Activated T-cell treated with anti-CD3 and anti-CD28 coated beads, Interleukin-2, amount 50 U/mL, for 24 hours (primary cell): Measurements from ENCODE around the gene RGS2.

Source experiments
- DNase-seq: peaks from one replicate; pipeline ENCODE4 v3.0.0-alpha.2; 2020
- H3K27ac Mint-ChIP-seq: 2 replicates; pipeline ENCODE4 v1.8.0; 2020; ENCODE audit warnings: mild to moderate bottlenecking, mixed read lengths
- H3K27me3 Mint-ChIP-seq: 2 replicates; pipeline ENCODE4 v1.8.0; 2020; ENCODE audit warnings: mixed read lengths
- H3K36me3 Mint-ChIP-seq: 2 replicates; pipeline ENCODE4 v1.8.0; 2020; ENCODE audit warnings: low read depth, mixed read lengths
- H3K4me1 Mint-ChIP-seq: 2 replicates; pipeline ENCODE4 v1.8.0; 2020; ENCODE audit warnings: low read depth, mixed read lengths
- H3K4me3 Mint-ChIP-seq: 2 replicates; pipeline ENCODE4 v1.8.0; 2020; ENCODE audit warnings: mild to moderate bottlenecking, moderate library complexity, mixed read lengths
- H3K9me3 Mint-ChIP-seq: 2 replicates; pipeline ENCODE4 v1.8.0; 2020; ENCODE audit warnings: mixed read lengths

The RGS2 gene

DNA sequence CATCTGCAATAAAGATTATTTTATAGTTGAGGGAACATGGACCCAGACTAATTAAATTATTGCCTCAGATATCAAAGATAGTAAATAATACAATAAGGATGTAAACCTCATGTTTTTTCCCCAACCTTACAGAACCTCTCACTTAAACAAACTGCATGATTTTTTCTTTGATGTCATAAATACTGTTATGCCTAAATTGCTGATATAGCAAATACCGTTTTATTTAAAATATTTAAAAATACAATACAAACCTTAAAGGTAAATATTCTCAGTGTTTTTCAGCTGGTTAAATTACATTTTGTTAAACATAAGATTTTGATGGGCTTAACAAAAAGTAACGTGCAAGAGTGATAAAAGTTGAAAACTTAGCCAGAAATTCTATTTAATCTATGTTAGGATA, 24.4 kb upstream of the RGS2 start:
- peaks cover 30% of the 10 kb centered on the region for H3K27me3 Mint-ChIP-seq
- no peak overlapping the region for H3K27ac Mint-ChIP-seq
- H3K4me3 Mint-ChIP-seq: no peak overlapping the region
- DNase-seq: no peak
- H3K36me3 Mint-ChIP-seq: no peaks in the 10 kb centered on the region
- H3K9me3 Mint-ChIP-seq: peaks cover under 1% of the 10 kb centered on the region
- H3K4me1 Mint-ChIP-seq: no peaks in the 10 kb centered on the region

DNA sequence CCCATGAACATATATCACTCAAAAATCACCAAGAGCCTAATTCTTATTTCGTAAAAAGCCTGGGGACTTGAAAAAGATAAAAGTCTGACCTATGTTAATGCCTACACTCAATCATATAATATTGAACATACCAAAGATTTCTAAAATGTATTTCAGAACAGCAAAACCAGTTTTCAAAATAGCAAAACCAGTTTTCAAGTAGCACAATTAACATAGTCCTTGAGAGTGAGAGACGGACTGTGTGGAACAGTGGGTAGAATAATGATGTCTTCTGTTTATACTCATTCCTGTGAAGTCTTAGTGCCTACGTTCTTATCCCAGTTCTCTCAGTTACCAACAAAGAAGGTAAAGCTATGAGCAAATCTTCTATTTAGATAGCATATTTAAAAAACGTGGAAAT, 22.3 kb upstream of the RGS2 start:
- H3K4me1 Mint-ChIP-seq: no peaks in the 10 kb centered on the region
- DNase-seq: no peak
- no peaks in the 10 kb centered on the region for H3K9me3 Mint-ChIP-seq
- no peak overlapping the region for H3K4me3 Mint-ChIP-seq
- H3K27ac Mint-ChIP-seq: no peak overlapping the region
- H3K36me3 Mint-ChIP-seq: no peaks in the 10 kb centered on the region
- H3K27me3 Mint-ChIP-seq: peaks cover 30% of the 10 kb centered on the region

DNA sequence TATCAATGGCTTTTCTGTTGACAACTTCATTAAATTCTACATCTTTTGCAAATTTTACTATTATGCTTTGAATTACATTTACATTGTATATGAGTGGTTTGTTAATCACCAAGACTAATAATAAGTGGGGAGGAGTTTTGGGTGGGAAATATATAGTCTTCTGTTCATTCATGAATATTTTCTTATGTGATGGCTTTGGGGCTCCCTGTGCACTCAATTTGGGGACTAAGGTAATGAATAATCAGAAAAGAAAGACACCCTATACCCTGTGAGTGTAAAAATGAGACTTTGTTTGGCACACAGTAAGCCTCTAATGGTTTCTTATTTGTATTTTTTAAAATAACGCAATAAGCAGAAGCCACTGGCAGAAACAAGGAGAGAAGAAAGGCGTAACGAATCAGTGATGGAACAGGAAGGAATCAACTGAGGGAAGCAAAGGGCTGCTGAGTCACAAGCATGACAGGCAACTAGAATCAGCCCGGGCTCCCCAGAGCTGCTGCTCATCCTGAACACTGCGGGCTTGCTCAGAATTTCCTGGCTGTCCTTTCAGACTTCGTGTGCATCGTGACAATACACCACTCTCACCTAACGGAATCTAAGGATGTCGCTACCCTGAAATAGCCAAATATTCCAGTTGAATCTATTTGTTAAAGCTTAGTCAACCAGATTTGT, 20.8 kb upstream of the RGS2 start:
- no peaks in the 10 kb centered on the region for H3K36me3 Mint-ChIP-seq
- no peaks in the 10 kb centered on the region for H3K9me3 Mint-ChIP-seq
- no peak for DNase-seq
- no peaks in the 10 kb centered on the region for H3K4me1 Mint-ChIP-seq
- H3K27ac Mint-ChIP-seq: no peak overlapping the region
- H3K27me3 Mint-ChIP-seq: peaks cover 19% of the 10 kb centered on the region
- H3K4me3 Mint-ChIP-seq: no peak overlapping the region

DNA sequence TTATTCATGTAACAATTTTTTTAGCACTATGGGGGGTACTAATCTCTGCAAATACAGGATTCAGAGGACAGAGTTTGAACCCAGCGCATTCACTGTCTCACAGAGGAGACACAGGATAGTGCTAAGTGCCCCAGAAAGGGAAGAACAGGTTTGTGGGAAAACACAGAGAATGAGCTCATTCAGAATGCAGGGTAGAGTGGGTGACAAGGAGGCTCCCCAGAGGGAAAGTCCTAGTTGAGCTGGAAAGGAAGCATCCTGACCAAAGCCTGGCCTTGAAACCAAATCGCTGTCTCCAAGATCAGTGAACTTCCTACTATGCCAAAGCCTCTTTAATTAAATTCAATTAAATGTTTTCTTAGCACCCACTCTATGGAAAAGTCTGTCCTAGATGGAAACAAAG, 19.0 kb upstream of the RGS2 start:
- no peak overlapping the region for H3K27ac Mint-ChIP-seq
- H3K9me3 Mint-ChIP-seq: no peaks in the 10 kb centered on the region
- no peak for DNase-seq
- H3K36me3 Mint-ChIP-seq: no peaks in the 10 kb centered on the region
- H3K27me3 Mint-ChIP-seq: peaks cover 8% of the 10 kb centered on the region
- H3K4me1 Mint-ChIP-seq: no peaks in the 10 kb centered on the region
- H3K4me3 Mint-ChIP-seq: no peak overlapping the region

DNA sequence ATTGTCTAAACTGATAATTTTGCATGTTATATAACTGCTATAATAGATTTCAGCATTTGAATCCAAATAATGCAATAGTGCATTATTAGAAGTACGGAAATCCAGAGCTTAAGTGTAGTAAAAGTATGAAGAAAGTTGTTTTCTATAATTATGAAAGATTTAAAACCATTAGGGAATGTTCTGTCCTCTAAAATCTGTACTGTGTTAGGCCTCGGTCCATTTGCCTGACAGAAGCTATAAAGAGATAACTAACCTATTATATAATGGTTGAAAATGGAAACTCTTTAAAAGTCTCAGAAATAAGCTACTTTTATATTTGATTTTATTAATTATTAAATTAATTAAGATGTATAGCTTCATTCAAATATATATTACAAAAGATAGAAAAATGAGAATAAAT, 16.2 kb upstream of the RGS2 start:
- no peaks in the 10 kb centered on the region for H3K4me1 Mint-ChIP-seq
- no peaks in the 10 kb centered on the region for H3K36me3 Mint-ChIP-seq
- no peak for DNase-seq
- peaks cover 6% of the 10 kb centered on the region for H3K27me3 Mint-ChIP-seq
- no peaks in the 10 kb centered on the region for H3K9me3 Mint-ChIP-seq
- no peak overlapping the region for H3K4me3 Mint-ChIP-seq
- no peak overlapping the region for H3K27ac Mint-ChIP-seq

DNA sequence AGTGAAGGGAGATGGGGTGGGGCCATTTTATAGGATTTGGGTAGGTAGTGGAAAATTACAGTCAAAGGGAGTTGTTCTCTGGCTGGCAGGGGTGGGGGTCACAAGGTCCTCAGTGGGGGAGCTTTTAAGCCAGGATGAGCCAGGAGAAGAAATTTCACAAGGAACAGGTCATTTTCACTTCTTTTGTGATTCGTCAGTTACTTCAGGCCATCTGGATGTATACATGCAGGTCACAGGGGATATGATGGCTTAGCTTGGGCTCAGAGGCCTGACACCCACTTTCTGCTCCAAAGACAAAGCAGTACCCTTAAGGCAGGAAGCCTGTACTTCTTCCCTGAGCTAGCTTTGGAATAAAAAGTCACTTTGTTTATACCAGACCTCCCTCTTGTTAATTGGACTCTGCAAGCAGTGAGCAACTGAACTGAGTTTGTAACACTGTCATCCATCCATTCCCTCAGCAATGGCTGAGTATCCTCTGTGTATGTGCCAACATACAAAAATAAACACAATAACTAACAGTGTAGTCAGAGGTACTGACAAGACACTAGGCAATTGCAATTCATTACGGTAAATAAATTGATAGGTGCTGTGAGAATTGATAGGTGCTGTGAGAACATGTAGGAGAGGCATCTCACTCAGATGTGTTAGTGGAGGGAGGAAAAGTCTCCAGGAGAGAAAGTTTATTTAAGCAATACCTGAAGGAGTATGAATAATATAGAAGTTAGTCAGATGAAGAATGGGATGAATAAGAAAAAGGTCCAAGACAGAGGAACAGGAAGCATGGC, 14.7 kb upstream of the RGS2 start:
- Mint-ChIP-seq H3K27ac (no peak overlapping the region), H3K4me1 (no peaks in the 10 kb centered on the region), H3K36me3 (no peaks in the 10 kb centered on the region)

DNA sequence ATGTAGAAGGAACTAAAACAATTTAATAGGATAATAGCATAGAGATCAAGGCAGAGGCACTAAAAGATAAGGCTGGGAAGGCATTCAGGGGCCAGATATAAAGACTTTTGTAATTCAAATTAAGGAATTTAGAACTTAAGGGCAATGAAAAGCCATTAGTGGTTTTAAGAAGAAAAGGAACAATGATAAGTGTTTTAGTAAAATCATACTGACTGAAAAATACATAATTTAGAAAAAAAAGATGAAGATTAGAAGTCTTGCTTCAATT, 14.1 kb upstream of the RGS2 start:
- H3K4me3 Mint-ChIP-seq: no peak overlapping the region
- H3K27me3 Mint-ChIP-seq: peaks cover 6% of the 10 kb centered on the region
- DNase-seq: no peak
- no peak overlapping the region for H3K27ac Mint-ChIP-seq
- no peaks in the 10 kb centered on the region for H3K4me1 Mint-ChIP-seq
- no peaks in the 10 kb centered on the region for H3K9me3 Mint-ChIP-seq
- no peaks in the 10 kb centered on the region for H3K36me3 Mint-ChIP-seq

More for the DNA sequence above, 14.7 kb upstream of the RGS2 start:
- DNase-seq: no peak
- Mint-ChIP-seq H3K9me3 (no peaks in the 10 kb centered on the region), H3K4me3 (no peak overlapping the region), H3K27me3 (peaks cover 6% of the 10 kb centered on the region)

DNA sequence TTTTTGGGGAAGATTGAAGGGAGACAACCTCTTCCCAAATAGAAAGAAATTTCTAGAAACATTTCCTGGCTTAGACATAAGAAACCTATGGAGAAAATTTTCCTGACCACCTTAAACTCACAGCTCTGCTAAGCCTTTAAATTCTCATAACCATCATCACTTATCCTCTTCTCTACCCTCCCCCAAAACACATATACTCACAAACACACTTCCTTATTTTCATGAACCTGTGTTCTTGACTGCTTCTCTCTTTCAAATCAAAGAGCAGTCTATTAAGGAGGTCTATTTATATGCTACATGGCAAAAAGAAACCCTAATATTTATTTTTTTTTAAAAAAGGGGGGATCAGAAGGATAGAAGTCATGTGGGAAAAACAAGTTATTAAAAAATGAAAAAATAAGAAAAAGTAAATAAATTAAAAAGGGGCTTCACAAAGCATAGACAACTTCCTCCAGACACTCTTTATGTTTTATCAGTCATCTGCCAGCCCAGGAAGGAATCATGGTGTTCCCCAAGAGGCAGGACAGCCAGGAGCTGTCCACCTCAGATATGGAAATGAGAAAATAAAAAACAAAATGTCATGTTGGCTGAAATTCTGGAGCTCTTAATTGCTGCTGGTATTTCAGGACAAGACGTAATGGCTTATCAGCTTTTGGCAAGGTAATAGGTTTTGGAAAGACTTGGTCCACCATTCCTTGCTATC, 12.8 kb upstream of the RGS2 start:
- Mint-ChIP-seq H3K9me3 (no peaks in the 10 kb centered on the region), H3K27me3 (peaks cover 3% of the 10 kb centered on the region), H3K36me3 (no peaks in the 10 kb centered on the region), H3K4me3 (no peak overlapping the region), H3K27ac (no peak overlapping the region), H3K4me1 (no peaks in the 10 kb centered on the region)
- no peak for DNase-seq

DNA sequence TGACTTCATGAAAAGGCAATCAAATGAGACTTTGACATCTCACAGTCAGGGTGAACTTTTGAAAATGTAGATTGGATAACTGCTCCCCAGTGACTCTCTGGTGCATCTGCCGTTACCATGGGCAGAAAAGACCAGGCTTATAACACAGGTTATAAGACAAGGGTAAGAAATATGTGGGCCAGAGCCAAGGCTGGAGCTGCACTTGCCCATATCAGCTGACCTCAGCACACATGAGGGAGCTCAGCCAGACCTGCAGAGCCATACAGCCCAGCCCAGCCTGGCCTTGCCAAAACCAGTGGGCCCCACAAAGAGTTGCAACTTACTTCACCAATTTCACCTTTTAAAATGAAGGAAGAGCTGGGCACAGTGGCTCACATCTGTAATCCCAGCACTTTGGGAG, 11.7 kb upstream of the RGS2 start:
- H3K4me1 Mint-ChIP-seq: no peaks in the 10 kb centered on the region
- H3K27me3 Mint-ChIP-seq: no peaks in the 10 kb centered on the region
- H3K27ac Mint-ChIP-seq: no peak overlapping the region
- no peaks in the 10 kb centered on the region for H3K9me3 Mint-ChIP-seq
- no peaks in the 10 kb centered on the region for H3K36me3 Mint-ChIP-seq
- H3K4me3 Mint-ChIP-seq: no peak overlapping the region
- no peak for DNase-seq

DNA sequence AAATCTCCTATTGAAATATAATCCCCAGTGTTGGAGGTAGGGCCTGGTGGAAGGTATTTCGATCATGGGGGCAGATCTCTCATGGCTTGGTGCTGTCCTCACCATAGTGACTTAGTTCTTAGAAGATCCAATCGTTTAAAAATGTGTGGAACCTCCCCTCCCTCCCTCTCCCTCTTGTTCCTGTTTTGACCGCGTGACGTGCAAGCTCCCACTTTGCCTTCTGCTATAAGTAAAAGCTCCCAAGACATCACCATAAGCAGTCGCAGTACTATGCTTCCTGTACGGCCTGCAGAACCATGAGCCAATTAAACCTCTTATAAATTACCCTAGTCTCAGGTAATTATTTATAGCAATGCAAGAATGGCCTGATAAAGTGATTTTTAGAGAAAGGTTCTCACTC, 10.9 kb upstream of the RGS2 start:
- Mint-ChIP-seq H3K9me3 (no peaks in the 10 kb centered on the region), H3K36me3 (no peaks in the 10 kb centered on the region), H3K27ac (no peak overlapping the region), H3K27me3 (no peaks in the 10 kb centered on the region), H3K4me3 (no peak overlapping the region), H3K4me1 (peaks cover 2% of the 10 kb centered on the region)
- DNase-seq: no peak

DNA sequence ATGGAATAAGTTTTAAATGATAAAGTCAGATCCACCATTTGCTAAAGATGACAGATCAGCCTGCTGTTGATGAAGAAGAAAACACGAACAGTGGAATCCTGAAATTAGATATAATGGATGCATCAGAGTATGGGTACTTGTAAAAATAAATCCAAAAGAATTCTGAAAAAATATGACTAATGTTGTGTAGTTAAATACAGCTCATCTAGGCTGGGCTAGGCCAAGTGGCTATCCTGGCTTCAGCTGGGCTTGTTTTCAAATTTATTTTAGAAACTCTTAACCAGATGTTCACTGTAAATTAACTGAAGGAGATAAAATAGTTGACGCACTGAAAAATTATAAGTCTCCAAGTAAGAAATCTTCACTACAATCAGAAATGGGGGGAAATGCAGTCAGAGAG, 7.4 kb upstream of the RGS2 start:
- H3K36me3 Mint-ChIP-seq: no peaks in the 10 kb centered on the region
- no peak overlapping the region for H3K27ac Mint-ChIP-seq
- no peak for DNase-seq
- peaks cover 7% of the 10 kb centered on the region for H3K4me1 Mint-ChIP-seq
- H3K9me3 Mint-ChIP-seq: no peaks in the 10 kb centered on the region
- H3K4me3 Mint-ChIP-seq: no peak overlapping the region
- no peaks in the 10 kb centered on the region for H3K27me3 Mint-ChIP-seq

DNA sequence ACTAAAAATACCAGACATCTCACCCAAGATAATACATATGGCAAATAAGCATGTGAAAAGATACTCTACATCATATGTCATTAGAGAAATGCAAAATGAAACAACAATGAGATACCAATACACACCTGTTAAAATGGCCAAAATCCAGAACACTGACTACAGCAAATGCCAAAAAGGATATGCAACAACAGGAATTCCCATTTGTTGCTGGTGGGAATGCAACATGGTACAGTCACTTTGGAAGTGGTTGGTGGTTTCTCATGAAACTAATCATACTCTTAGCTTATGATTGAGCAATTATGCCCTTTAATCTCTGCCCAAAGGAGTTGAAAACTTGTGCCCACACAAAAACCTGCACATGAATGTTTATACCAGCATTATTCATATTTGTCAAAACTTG, 6.4 kb upstream of the RGS2 start:
- Mint-ChIP-seq H3K36me3 (no peaks in the 10 kb centered on the region), H3K9me3 (no peaks in the 10 kb centered on the region), H3K4me1 (peaks cover 16% of the 10 kb centered on the region), H3K27ac (no peak overlapping the region), H3K27me3 (no peaks in the 10 kb centered on the region), H3K4me3 (no peak overlapping the region)
- no peak for DNase-seq

DNA sequence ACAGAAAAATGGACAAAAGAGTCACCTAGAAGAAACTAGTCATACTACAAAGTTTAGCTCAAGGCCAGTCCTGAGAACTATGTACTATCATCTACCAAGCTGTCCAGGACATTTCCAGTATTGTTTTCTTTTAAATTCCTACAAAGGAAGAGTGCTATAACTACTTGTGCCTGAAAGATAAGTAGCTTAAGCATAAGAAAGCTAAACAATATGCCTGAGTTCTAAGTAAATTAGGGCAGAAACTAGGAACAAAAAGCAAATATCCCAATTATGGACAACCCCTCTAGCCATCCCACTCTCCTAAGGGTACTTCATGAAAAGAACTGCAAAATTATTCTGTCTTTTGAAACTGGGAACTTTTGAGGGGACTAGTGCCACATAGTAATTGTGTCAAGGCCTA, 5.3 kb upstream of the RGS2 start:
- Mint-ChIP-seq H3K27me3 (no peaks in the 10 kb centered on the region), H3K4me3 (no peak overlapping the region), H3K36me3 (no peaks in the 10 kb centered on the region), H3K4me1 (peaks cover 26% of the 10 kb centered on the region), H3K27ac (no peak overlapping the region), H3K9me3 (no peaks in the 10 kb centered on the region)
- DNase-seq: no peak

DNA sequence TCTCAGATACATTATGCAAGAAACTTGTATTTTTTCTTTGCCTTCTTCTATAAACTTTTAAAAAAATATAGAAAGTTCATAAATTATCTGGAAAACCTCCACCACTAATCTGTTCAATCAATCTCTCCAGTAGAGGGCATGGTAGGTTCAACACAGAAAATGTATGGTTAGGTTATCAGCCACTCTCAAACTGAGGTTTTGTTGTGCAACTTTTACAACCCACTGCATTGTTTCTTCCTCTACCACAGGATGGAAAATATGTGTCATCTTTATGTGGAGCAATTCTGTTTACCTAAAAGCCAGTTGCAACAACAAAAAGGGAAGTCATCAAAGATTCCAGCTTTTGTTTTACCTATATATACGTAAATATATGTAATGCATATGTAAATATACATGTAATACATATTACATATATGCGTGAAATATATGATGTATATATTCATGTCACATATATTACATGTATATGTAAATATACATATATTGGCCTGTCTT, 3.0 kb upstream of the RGS2 start:
- H3K4me1 Mint-ChIP-seq: peaks cover 45% of the 10 kb centered on the region
- H3K4me3 Mint-ChIP-seq: no peak overlapping the region
- H3K27ac Mint-ChIP-seq: peak overlapping the region; percentile 81

More for the DNA sequence above, 3.0 kb upstream of the RGS2 start:
- no peaks in the 10 kb centered on the region for H3K27me3 Mint-ChIP-seq
- peaks cover 13% of the 10 kb centered on the region for H3K36me3 Mint-ChIP-seq
- H3K9me3 Mint-ChIP-seq: no peaks in the 10 kb centered on the region
- DNase-seq: no peak
